T-helper 2 cell treated with Interferon-gamma antibody and Interleukin-4, amounts not matched to agents 100 ng/mL and 5 ng/mL, for 36 hours (primary cell): ENCODE results near the gene ETNK2. TPM values are rescaled to one million over a fixed set of nuclear protein-coding genes. Genes with fewer than 3 reads are reported as not detected.

Source experiments
- intact Hi-C: fragments of 100-400 bp; cut with micrococcal nuclease; formaldehyde crosslinking; loops from one replicate; pipeline ENCODE4 v1.15.1; 2023
- total RNA-seq: library from RNA; stranded (reverse); gene quantifications from 2 replicates; pipeline ENCODE4 v1.2.3, GENCODE V29; 2022

The ETNK2 gene
- total RNA-seq, 1 donor from 2014 or later = 0.16 TPM

- intact Hi-C loops = no loop called here
These were observed 68.4 kb downstream of the ETNK2 start for GRCh38 chr1:204083491-204083890.

GRCh38 chr1:204081791-204082513 lies 69.9 kb downstream of the ETNK2 start:
- intact Hi-C loops = no loop called here

GRCh38 chr1:204081164-204081790 lies 70.6 kb downstream of the ETNK2 start:
- intact Hi-C loops = no loop called here

Other genes with a start within 250 kb of the ETNK2 start
- 0.50 and 0.68 TPM in 2 replicates for gene SOX13, start 78.9 kb downstream of the ETNK2 start, total RNA-seq
- not detected in 2 replicates for gene REN, start 14.3 kb upstream of the ETNK2 start, total RNA-seq
- not detected in 2 replicates for gene KISS1, start 44.4 kb upstream of the ETNK2 start, total RNA-seq
- gene GOLT1A, start 61.9 kb upstream of the ETNK2 start, total RNA-seq = not detected in 2 replicates
- 0.09 and 0.23 TPM in 2 replicates for gene PLEKHA6, start 207.9 kb upstream of the ETNK2 start, total RNA-seq